ENCODE data around the gene ZNF827. TPM values are rescaled to one million over a fixed set of nuclear protein-coding genes. Genes with fewer than 3 reads are reported as not detected.

Gene ZNF827
- polyA plus RNA-seq, 1 experiment, result 15.1 TPM

DNA sequence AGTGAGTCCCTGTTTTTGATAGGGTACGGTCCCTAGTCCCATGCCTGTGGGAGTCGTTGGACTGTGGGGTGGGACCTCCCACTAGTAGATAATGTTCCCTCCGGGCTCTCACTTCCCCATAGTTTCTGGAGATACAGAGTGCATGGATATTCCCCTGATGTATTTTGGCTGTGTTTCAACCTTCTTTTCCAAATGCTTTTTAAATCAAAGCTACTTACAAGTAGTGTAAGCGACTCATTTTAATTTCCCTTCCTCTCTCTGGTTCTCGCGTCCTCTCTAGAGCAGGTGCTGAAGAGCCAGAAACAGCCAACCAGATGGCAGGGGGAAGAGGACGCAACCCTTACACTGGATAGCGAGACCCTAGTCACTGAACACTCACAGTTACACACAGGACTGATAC is 79.2 kb downstream of the ZNF827 start:
- peaks cover under 1% of the 10 kb centered on the region for H3K36me3 ChIP-seq (ENCODE audit: control insufficient read depth, insufficient read depth, low read length)
- ChIA-PET POLR2A (interaction anchor here (0.7 kb wide), 1 partner anchor 243 kb away, joined by 3 read pairs; no protein-coding TSS in a partner anchor), CTCF (no interaction called here)
- no peaks in the 10 kb centered on the region for H3K27me3 ChIP-seq (ENCODE audit: control insufficient read depth, insufficient read depth, low read length)
- TF ChIP-seq, protein P1, sequence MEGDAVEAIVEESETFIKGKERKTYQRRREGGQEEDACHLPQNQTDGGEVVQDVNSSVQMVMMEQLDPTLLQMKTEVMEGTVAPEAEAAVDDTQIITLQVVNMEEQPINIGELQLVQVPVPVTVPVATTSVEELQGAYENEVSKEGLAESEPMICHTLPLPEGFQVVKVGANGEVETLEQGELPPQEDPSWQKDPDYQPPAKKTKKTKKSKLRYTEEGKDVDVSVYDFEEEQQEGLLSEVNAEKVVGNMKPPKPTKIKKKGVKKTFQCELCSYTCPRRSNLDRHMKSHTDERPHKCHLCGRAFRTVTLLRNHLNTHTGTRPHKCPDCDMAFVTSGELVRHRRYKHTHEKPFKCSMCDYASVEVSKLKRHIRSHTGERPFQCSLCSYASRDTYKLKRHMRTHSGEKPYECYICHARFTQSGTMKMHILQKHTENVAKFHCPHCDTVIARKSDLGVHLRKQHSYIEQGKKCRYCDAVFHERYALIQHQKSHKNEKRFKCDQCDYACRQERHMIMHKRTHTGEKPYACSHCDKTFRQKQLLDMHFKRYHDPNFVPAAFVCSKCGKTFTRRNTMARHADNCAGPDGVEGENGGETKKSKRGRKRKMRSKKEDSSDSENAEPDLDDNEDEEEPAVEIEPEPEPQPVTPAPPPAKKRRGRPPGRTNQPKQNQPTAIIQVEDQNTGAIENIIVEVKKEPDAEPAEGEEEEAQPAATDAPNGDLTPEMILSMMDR (IDR thresholded peaks at IDR 0.05; ENCODE audit: insufficient read depth, low read depth, low read length), result no peak
- DNase-seq (ENCODE audit: low read depth), result no peak
- H3K4me3 ChIP-seq (ENCODE audit: low read depth, low read length), result no peak overlapping the region

DNA sequence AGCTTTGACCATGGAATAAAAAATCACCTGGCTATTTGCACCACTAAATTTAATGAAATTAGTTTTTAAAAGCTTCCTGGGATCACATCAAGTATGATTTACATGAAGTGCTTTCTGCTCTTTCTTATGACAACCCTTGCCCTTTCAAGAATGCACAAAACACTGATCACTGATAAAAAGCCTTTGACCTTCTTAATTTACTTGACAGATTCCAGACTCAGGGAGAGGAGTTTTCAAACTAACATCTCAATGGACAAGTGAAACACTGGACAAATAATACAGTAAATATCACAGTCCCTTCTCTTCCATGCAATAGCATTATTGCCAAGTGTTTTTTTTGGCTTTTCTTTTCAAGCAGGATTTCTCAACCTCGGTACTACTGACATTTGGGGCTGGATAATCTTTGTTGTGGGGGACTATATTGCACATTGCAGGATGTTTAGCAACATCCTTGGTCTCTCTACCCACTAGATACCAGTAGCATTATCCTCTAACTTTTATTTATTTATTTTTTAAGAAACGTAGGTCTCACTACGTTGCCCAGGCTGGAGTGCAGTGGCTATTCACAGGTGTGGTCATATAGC is 86.3 kb downstream of the ZNF827 start:
- H3K4me3 ChIP-seq (ENCODE audit: low read depth, low read length), result no peak overlapping the region
- no peak for DNase-seq (ENCODE audit: low read depth)
- TF ChIP-seq, protein P1 (IDR thresholded peaks at IDR 0.05; ENCODE audit: insufficient read depth, low read depth, low read length), result no peak
- POLR2A ChIA-PET, result no interaction called here
- CTCF ChIA-PET, result interaction anchor here (0.7 to 1.0 kb wide), 2 partner anchors 25 to 36 kb away, joined by 3 to 4 read pairs; no protein-coding TSS in a partner anchor
- no peaks in the 10 kb centered on the region for H3K27me3 ChIP-seq (ENCODE audit: control insufficient read depth, insufficient read depth, low read length)
- H3K36me3 ChIP-seq (ENCODE audit: control insufficient read depth, insufficient read depth, low read length), result peaks cover 3% of the 10 kb centered on the region

DNA sequence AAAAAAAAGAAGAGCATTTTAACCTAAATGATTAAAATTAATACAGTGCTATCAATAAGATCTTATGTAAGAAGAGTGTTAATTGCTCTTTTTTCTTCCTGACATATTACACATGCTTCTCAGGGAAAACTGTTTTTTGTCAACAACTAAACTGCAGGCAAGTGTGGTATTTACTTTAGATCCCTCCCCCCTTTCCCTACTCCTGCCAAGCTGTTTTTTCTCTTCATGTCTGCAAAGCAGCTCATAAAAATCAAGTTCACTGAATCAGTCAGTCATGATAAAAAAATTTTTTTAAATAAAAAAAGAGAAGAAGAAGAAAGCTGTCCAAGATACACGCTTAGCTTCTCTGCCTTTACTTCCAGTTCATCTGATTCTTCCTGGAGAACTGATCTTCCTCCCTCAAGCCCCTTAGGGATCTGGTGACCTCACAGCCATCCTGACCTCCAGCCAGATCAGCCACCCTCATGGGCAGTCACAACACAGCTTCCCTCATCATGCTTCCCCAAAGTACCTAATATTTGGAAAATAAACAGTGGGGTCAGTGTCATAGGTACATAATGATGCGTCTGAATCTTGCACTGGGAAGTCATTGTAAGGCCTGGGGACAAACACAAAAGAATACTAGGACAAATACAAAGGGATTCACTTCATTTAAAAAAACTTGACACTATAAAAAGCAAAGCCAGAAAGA is 87.0 kb downstream of the ZNF827 start:
- ChIA-PET CTCF (interaction anchor here (0.7 to 1.2 kb wide), 3 partner anchors 17 to 36 kb away, joined by 3 to 4 read pairs (median 3); no protein-coding TSS in a partner anchor), POLR2A (no interaction called here)
- no peak for DNase-seq (ENCODE audit: low read depth)
- TF ChIP-seq, protein P1 (IDR thresholded peaks at IDR 0.05; ENCODE audit: insufficient read depth, low read depth, low read length), result no peak
- H3K27me3 ChIP-seq (ENCODE audit: control insufficient read depth, insufficient read depth, low read length), result no peaks in the 10 kb centered on the region
- no peak overlapping the region for H3K4me3 ChIP-seq (ENCODE audit: low read depth, low read length)
- peaks cover 3% of the 10 kb centered on the region for H3K36me3 ChIP-seq (ENCODE audit: control insufficient read depth, insufficient read depth, low read length)

DNA sequence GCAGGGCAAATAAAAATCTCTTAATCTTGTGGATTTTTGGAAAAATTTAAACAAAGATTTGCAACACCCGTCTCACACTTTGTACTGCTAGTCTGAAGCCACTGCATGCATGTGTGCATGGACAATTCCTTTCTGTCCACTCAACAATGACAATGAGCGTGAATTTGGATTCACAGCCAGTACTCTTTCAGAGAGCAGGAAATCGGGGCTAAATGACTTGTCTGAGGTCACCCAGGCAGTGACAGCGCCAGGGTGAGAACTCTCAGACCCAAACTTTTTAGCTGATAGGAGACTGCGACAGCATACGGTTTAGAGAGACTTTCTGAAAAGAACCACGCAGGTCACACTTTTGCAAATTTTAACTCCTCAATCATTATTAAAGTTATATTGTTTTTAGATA is 90.9 kb downstream of the ZNF827 start:
- Histone ChIP-seq H3K4me3 (ENCODE audit: low read depth, low read length) (no peak overlapping the region), H3K27me3 (ENCODE audit: control insufficient read depth, insufficient read depth, low read length) (no peaks in the 10 kb centered on the region), H3K36me3 (ENCODE audit: control insufficient read depth, insufficient read depth, low read length) (no peaks in the 10 kb centered on the region)
- no peak for DNase-seq (ENCODE audit: low read depth)
- ChIA-PET POLR2A (no interaction called here), CTCF (interaction anchor here (1.0 to 1.3 kb wide), 3 partner anchors 21 to 41 kb away, joined by 3 to 5 read pairs (median 3); no protein-coding TSS in a partner anchor)
- TF ChIP-seq, protein P1 (IDR thresholded peaks at IDR 0.05; ENCODE audit: insufficient read depth, low read depth, low read length), result no peak

DNA sequence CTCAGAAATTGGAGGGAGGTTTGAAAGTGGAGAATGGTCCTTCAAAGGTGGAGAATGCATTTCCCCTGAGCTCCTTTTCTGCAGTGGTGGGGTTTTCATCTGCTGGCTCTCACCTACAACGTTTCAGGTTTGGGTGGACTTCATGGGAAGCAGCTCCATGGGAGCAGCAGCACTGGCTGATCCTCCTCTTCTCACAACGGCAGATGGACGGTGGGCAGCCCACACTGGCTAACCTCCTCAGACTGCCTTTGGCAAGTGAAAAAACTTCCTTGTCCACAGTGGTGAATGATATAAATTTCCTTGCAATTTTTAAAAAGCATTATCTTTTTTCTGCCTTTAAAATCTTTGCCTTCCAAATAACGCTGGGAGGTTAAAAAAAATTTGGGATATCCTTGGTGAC is 93.5 kb downstream of the ZNF827 start:
- ChIA-PET CTCF (interaction anchor here (1.5 kb wide), 1 partner anchor 229 kb away, joined by 3 read pairs; no protein-coding TSS in a partner anchor), POLR2A (no interaction called here)
- TF ChIP-seq, protein P1 (IDR thresholded peaks at IDR 0.05; ENCODE audit: insufficient read depth, low read depth, low read length), result no peak
- no peak for DNase-seq (ENCODE audit: low read depth)
- H3K36me3 ChIP-seq (ENCODE audit: control insufficient read depth, insufficient read depth, low read length), result peaks cover 1% of the 10 kb centered on the region; the same call in 1 of the 2 replicates
- H3K4me3 ChIP-seq (ENCODE audit: low read depth, low read length), result no peak overlapping the region
- no peaks in the 10 kb centered on the region for H3K27me3 ChIP-seq (ENCODE audit: control insufficient read depth, insufficient read depth, low read length)
